ENCODE results near the gene AGAP1.

The AGAP1 gene

DNA sequence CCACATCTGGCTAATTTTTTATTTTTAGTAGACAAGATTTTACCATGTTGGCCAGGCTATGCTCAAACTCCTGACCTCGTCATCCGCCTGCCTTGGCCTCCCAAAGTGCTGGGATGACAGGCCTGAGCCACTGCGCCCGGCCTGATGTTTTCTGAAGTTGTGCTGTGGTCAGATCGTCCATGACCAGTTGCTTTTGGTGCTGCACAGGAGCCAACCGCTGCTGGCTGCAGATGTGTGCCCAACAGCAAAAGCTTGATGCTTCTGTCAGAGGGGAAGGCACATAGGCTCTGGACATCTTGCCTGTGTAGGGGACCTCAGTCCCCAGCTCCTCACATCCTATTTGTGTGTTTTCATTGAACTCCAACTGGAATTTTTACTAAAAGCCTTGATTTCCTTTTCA is 218.3 kb downstream of the AGAP1 start:
- Histone ChIP-seq H3K4me1 (ENCODE audit: control insufficient read depth in 1 of 2, insufficient read depth in 2 of 2, low read length in 2 of 2) (peaks cover 0 to 4% of the 10 kb centered on the region in 2 donors), H3K36me3 (ENCODE audit: control insufficient read depth in 1 of 2, insufficient read depth in 2 of 2, low read length in 2 of 2) (peaks cover 0 to 9% of the 10 kb centered on the region in 2 donors), H3K27ac (ENCODE audit: low read length) (no peak overlapping the region), H3K27me3 (ENCODE audit: low read depth, low read length) (no peaks in the 10 kb centered on the region), H3K4me3 (ENCODE audit: low read depth in 1 of 2, low read length in 2 of 2) (no peak overlapping the region), H3K9me3 (ENCODE audit: control insufficient read depth in 1 of 2, low read length in 2 of 2) (no peaks in the 10 kb centered on the region)

DNA sequence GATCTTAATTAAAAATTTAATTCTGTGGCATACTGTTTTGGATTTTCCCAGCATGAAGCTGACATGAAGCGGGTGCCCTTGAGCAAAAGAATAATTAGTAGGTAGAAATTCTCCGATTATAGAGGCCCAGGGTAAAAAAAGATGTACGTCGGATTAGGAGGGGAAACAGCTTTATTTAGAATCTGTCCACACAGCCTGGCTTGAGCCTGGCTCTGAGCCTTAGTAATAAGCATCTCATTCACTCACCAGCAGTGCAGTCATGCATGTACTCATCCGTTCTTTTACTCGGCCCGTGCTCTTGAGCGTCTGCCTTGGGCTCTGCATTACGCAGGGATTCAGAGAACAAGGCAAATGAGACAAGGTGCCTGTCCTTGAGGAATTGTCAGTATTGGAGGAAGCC is 219.3 kb downstream of the AGAP1 start:
- H3K9me3 ChIP-seq (ENCODE audit: control insufficient read depth in 1 of 2, low read length in 2 of 2) = no peaks in the 10 kb centered on the region
- no peak overlapping the region for H3K27ac ChIP-seq (ENCODE audit: low read length)
- H3K4me3 ChIP-seq (ENCODE audit: low read depth in 1 of 2, low read length in 2 of 2) = no peak overlapping the region
- H3K4me1 ChIP-seq (ENCODE audit: control insufficient read depth in 1 of 2, insufficient read depth in 2 of 2, low read length in 2 of 2) = peaks cover 0 to 6% of the 10 kb centered on the region in 2 donors
- H3K27me3 ChIP-seq (ENCODE audit: low read depth, low read length) = no peaks in the 10 kb centered on the region
- H3K36me3 ChIP-seq (ENCODE audit: control insufficient read depth in 1 of 2, insufficient read depth in 2 of 2, low read length in 2 of 2) = peaks cover 0 to 9% of the 10 kb centered on the region in 2 donors

DNA sequence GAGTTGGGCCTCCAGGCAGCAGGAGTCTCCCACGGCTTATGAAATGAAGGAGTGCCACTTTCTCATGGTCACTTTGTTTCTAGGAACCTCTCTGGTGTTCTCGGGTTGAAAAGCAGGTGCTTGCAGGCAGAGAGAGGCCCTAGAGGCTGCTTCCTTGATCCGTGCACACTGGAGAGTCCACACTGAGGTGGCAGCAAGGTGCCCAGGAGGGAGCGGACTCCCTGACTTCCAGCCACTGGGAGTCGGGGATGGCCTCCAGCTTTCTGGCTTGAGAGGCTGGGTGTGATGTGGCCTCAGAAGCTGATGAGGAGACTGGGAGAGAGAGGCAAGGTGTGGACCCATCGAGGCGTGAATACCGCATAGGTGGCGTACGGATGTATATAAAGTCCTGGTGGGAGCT is 221.8 kb downstream of the AGAP1 start:
- H3K27ac ChIP-seq (ENCODE audit: low read length) = no peak overlapping the region
- H3K4me1 ChIP-seq (ENCODE audit: control insufficient read depth in 1 of 2, insufficient read depth in 2 of 2, low read length in 2 of 2) = peaks cover 0 to 6% of the 10 kb centered on the region in 2 donors
- H3K36me3 ChIP-seq (ENCODE audit: control insufficient read depth in 1 of 2, insufficient read depth in 2 of 2, low read length in 2 of 2) = peaks cover 0 to 9% of the 10 kb centered on the region in 2 donors

DNA sequence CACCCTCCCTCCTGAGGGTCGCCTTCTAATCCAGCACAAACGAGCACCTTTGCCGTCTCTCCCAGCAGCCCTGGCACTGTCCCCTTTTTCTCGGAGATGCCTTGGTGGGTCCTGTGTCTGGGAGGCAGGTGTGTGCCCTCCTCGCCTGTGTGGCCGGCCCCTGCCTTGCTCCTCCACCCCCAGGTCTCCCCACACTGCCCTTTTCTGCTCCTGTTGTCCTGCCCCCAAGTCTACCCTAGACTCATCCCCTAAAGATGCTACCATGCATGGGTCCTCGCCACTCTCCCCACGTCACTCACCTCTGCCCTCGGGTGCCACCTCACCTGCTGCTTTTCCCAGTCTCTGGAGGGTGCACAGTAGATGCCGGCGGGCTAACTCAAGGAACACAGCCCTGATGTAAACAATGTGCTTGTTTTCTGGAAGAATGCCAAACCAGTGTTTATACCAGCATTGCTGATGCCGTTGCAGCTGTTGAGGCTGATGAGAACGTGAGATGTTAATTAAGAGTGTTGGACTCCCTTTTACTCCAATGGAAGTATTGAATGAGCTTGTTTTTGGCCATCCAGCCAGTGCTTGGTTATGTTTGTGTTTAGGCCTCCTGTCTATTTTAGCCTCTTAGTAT is 223.1 kb downstream of the AGAP1 start:
- H3K27ac ChIP-seq (ENCODE audit: low read length) = no peak overlapping the region
- no peak overlapping the region for H3K4me3 ChIP-seq (ENCODE audit: low read depth in 1 of 2, low read length in 2 of 2)
- H3K4me1 ChIP-seq (ENCODE audit: control insufficient read depth in 1 of 2, insufficient read depth in 2 of 2, low read length in 2 of 2) = peaks cover 0 to 6% of the 10 kb centered on the region in 2 donors

More for the DNA sequence above, 221.8 kb downstream of the AGAP1 start:
- Histone ChIP-seq H3K4me3 (ENCODE audit: low read depth in 1 of 2, low read length in 2 of 2) (no peak overlapping the region), H3K9me3 (ENCODE audit: control insufficient read depth in 1 of 2, low read length in 2 of 2) (no peaks in the 10 kb centered on the region), H3K27me3 (ENCODE audit: low read depth, low read length) (no peaks in the 10 kb centered on the region)

DNA sequence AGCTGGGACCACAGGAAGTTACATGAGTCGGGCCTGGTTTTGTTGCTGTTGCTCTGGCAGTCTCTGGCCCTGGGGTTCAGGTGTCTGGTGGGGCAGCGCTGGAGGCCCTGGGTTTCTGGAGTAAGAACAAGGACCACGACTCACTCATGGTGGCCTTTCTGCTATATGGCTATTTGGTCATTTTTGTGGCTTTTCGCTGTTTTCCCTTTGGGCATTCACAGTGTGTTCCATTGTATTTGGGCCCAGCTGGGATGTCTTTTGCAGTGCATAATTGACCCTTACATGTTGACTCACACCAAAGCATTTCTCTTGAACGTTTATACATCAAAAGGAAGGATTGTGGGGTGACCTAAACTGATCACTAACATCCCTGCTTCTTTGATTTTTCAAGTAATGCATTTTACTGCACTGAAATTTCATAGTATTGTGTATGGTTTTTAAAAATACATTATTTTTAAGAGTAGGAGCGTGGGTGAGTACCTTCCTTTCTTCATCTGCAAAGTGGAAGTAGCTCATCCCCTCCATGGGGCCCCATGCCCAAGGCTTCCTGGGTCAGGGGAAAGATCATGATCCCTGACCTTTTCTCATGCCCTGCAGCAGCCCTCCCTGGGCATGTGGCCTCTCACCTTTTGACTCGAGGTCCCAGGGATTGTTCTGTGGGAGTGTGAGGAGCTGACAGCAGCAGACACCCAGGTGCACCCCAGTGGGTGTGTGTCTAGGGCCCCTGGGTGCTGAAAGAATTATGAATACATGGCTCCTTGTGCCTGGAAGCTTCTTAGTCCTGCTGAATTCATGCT is 225.5 kb downstream of the AGAP1 start:
- H3K27ac ChIP-seq (ENCODE audit: low read length) = no peak overlapping the region
- no peaks in the 10 kb centered on the region for H3K27me3 ChIP-seq (ENCODE audit: low read depth, low read length)

More for the DNA sequence above, 223.1 kb downstream of the AGAP1 start:
- Histone ChIP-seq H3K9me3 (ENCODE audit: control insufficient read depth in 1 of 2, low read length in 2 of 2) (no peaks in the 10 kb centered on the region), H3K27me3 (ENCODE audit: low read depth, low read length) (no peaks in the 10 kb centered on the region), H3K36me3 (ENCODE audit: control insufficient read depth in 1 of 2, insufficient read depth in 2 of 2, low read length in 2 of 2) (peaks cover 0 to 5% of the 10 kb centered on the region in 2 donors)

DNA sequence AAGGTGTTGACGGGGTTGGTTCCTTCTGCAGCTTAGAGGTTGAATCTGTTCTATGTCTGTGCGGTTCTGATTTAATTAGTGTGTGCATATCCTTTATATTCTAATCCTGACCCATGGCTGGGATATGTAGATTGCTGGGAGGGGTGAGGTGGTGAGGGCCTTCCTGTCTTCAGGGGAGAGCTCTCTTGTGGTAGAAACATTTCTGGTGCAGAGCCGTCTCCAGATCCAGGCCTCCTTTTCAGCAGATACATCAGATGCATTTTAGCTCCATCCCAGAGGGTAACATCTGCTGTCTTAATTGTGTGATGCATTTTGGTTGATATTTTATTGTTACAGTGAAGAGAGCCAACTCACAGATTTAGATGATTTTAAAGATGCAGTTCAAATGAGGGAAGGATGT is 227.8 kb downstream of the AGAP1 start:
- Histone ChIP-seq H3K27me3 (ENCODE audit: low read depth, low read length) (no peaks in the 10 kb centered on the region), H3K36me3 (ENCODE audit: control insufficient read depth in 1 of 2, insufficient read depth in 2 of 2, low read length in 2 of 2) (peaks cover 0 to 5% of the 10 kb centered on the region in 2 donors), H3K4me1 (ENCODE audit: control insufficient read depth in 1 of 2, insufficient read depth in 2 of 2, low read length in 2 of 2) (peaks cover 7 to 22% of the 10 kb centered on the region in 2 donors), H3K9me3 (ENCODE audit: control insufficient read depth in 1 of 2, low read length in 2 of 2) (no peaks in the 10 kb centered on the region), H3K27ac (ENCODE audit: low read length) (no peak overlapping the region), H3K4me3 (ENCODE audit: low read depth in 1 of 2, low read length in 2 of 2) (no peak overlapping the region)

More for the DNA sequence above, 225.5 kb downstream of the AGAP1 start:
- Histone ChIP-seq H3K4me1 (ENCODE audit: control insufficient read depth in 1 of 2, insufficient read depth in 2 of 2, low read length in 2 of 2) (peaks cover 5 to 17% of the 10 kb centered on the region in 2 donors), H3K4me3 (ENCODE audit: low read depth in 1 of 2, low read length in 2 of 2) (no peak overlapping the region), H3K36me3 (ENCODE audit: control insufficient read depth in 1 of 2, insufficient read depth in 2 of 2, low read length in 2 of 2) (peaks cover 0 to 5% of the 10 kb centered on the region in 2 donors), H3K9me3 (ENCODE audit: control insufficient read depth in 1 of 2, low read length in 2 of 2) (no peaks in the 10 kb centered on the region)

DNA sequence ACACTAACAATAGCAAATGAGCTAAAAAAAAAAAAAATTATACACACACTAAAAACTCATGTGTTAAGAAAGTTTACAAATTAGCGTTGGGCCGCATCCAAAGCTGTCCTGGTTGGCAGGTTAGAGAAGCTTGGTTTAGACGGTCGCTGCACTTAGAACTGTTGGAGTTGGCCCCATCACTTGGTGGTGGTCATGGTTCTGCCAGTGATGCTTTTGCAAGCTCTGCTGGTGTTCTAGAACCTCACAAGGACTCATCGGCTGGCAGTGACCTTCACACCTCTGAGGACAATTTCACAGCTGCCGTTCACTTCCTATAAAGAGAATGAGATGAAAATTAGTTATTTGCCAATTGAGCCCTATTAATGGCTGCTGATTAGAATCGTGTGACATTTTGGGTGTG is 229.0 kb downstream of the AGAP1 start:
- peaks cover 2 to 5% of the 10 kb centered on the region in 2 donors for H3K36me3 ChIP-seq (ENCODE audit: control insufficient read depth in 1 of 2, insufficient read depth in 2 of 2, low read length in 2 of 2)
- H3K4me3 ChIP-seq (ENCODE audit: low read depth in 1 of 2, low read length in 2 of 2) = no peak overlapping the region
- no peak overlapping the region for H3K27ac ChIP-seq (ENCODE audit: low read length)
- no peaks in the 10 kb centered on the region for H3K27me3 ChIP-seq (ENCODE audit: low read depth, low read length)
- H3K4me1 ChIP-seq (ENCODE audit: control insufficient read depth in 1 of 2, insufficient read depth in 2 of 2, low read length in 2 of 2) = peaks cover 7 to 20% of the 10 kb centered on the region in 2 donors
- H3K9me3 ChIP-seq (ENCODE audit: control insufficient read depth in 1 of 2, low read length in 2 of 2) = no peaks in the 10 kb centered on the region

DNA sequence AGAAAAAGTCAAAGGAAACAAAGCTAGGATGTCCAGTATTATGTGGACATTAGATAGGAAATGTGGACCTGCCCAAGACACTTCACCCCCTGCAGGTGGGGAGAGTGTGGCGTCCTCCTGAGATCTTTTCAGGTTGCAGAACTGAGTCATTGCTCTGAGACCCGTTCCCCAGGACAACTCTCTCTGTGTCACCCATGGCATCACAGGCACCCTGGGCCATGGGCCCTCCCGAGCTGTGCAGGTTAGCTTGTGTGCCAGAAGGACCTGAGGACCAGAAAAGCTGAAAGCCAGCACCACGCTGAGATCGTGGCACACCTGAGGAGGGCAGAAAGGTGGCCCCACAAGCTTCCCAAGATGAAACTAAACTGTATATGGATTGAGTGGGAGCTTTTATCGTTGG is 229.5 kb downstream of the AGAP1 start:
- Histone ChIP-seq H3K27ac (ENCODE audit: low read length) (no peak overlapping the region), H3K36me3 (ENCODE audit: control insufficient read depth in 1 of 2, insufficient read depth in 2 of 2, low read length in 2 of 2) (peaks cover 2 to 4% of the 10 kb centered on the region in 2 donors), H3K9me3 (ENCODE audit: control insufficient read depth in 1 of 2, low read length in 2 of 2) (no peaks in the 10 kb centered on the region), H3K4me3 (ENCODE audit: low read depth in 1 of 2, low read length in 2 of 2) (no peak overlapping the region), H3K4me1 (ENCODE audit: control insufficient read depth in 1 of 2, insufficient read depth in 2 of 2, low read length in 2 of 2) (peaks cover 7 to 25% of the 10 kb centered on the region in 2 donors), H3K27me3 (ENCODE audit: low read depth, low read length) (no peaks in the 10 kb centered on the region)

DNA sequence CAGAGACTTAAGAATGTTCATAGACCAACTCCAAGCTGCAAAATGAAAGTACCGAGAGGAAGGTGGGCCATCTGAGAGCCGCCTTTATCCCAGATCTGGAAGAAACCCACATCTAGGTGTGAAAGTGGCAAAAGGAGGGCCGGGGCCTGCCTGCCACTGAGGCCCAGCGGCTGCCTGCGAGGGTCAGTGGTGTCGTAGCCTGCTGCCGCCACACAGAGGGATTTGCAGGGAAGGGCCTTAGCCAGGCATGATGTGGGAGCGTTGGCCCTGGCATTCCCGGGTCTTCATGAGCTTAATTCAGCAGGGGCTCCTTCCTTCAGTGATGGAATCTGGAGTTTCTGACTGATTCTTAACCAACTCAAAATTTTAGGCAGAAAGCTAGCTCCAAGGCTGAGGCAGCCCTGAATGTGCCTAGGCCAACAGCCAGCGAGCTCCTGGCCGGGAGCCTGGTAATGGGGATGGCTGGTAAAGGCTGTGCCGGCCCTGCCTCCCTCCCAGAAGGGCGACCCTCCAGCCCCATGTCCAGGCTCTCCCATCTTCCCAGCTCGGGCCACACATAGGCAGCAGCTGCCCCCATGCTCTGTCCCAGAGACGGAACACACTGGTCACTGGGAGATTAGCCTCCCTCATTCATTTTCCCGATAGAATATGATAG is 230.1 kb downstream of the AGAP1 start:
- Histone ChIP-seq H3K27me3 (ENCODE audit: low read depth, low read length) (no peaks in the 10 kb centered on the region), H3K27ac (ENCODE audit: low read length) (peak overlapping the region; percentile 78), H3K36me3 (ENCODE audit: control insufficient read depth in 1 of 2, insufficient read depth in 2 of 2, low read length in 2 of 2) (peaks cover 0 to 2% of the 10 kb centered on the region in 2 donors), H3K4me1 (ENCODE audit: control insufficient read depth in 1 of 2, insufficient read depth in 2 of 2, low read length in 2 of 2) (peaks cover 7 to 30% of the 10 kb centered on the region in 2 donors), H3K4me3 (ENCODE audit: low read depth in 1 of 2, low read length in 2 of 2) (no peak overlapping the region), H3K9me3 (ENCODE audit: control insufficient read depth in 1 of 2, low read length in 2 of 2) (no peaks in the 10 kb centered on the region)

DNA sequence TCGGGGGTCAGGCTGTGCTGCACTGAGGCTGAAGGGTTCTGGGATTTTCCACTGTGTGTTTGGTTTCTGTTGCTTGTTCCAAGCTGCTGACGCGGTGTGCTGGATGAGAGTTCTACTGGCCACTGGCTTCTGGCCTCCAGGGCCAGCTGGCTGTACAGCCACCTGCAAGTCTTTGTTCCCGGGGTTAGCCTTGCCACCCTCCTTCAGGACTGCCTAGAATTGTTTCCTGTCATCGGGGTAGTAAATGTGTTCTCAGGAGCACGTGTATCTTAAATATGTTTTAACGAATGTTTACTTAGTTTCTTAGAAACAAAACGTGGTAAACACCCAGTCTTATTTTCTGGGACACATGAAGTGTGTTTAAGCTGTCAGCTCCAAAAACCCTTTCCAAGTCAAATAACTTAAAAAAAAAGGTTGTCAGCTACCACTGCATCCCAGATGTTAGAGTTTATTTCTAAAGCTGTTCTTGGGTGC is 231.2 kb downstream of the AGAP1 start:
- Histone ChIP-seq H3K27ac (ENCODE audit: low read length) (peak overlapping the region; percentile 78), H3K4me3 (ENCODE audit: low read depth in 1 of 2, low read length in 2 of 2) (peak overlapping the region in 1 of 2 donors; percentile 20), H3K9me3 (ENCODE audit: control insufficient read depth in 1 of 2, low read length in 2 of 2) (no peaks in the 10 kb centered on the region), H3K27me3 (ENCODE audit: low read depth, low read length) (no peaks in the 10 kb centered on the region), H3K4me1 (ENCODE audit: control insufficient read depth in 1 of 2, insufficient read depth in 2 of 2, low read length in 2 of 2) (peaks cover 7 to 36% of the 10 kb centered on the region in 2 donors), H3K36me3 (ENCODE audit: control insufficient read depth in 1 of 2, insufficient read depth in 2 of 2, low read length in 2 of 2) (peaks cover 0 to 2% of the 10 kb centered on the region in 2 donors)

DNA sequence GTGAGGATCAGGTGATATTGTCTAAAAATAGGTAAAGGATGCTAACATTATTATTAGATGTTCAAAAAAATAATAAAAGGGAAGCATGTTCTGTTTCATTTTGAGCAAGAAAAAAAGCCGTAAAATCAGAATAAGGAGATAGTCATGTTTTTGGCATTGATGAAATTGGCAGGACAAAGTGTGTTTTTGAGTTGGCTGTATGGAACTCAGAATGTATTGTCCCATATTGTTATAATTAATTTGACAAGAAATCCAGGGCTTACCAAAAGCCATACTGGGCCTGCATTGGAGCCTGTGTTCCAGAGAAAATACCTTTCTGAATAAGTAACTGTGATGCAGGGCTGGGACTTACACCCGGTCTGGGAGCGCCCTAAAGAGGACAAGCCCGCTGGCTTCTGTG is 232.0 kb downstream of the AGAP1 start:
- peaks cover 0 to 2% of the 10 kb centered on the region in 2 donors for H3K36me3 ChIP-seq (ENCODE audit: control insufficient read depth in 1 of 2, insufficient read depth in 2 of 2, low read length in 2 of 2)
- peak overlapping the region; percentile 78 for H3K27ac ChIP-seq (ENCODE audit: low read length)
- no peaks in the 10 kb centered on the region for H3K27me3 ChIP-seq (ENCODE audit: low read depth, low read length)
- no peak overlapping the region for H3K4me3 ChIP-seq (ENCODE audit: low read depth in 1 of 2, low read length in 2 of 2)
- H3K4me1 ChIP-seq (ENCODE audit: control insufficient read depth in 1 of 2, insufficient read depth in 2 of 2, low read length in 2 of 2) = peaks cover 7 to 36% of the 10 kb centered on the region in 2 donors
- H3K9me3 ChIP-seq (ENCODE audit: control insufficient read depth in 1 of 2, low read length in 2 of 2) = no peaks in the 10 kb centered on the region

Measured in muscle layer of duodenum (tissue), 2 donors.